Activated T-helper 17 cell treated with anti-CD3 and anti-CD28 coated beads, Interleukin-2, amount 50 U/mL, for 72 hours (primary cell): ENCODE results near the gene FBP2. TPM values are rescaled to one million over a fixed set of nuclear protein-coding genes. Genes with fewer than 3 reads are reported as not detected.
"Not testable (repeated sequence)": the region's sequence is repeated elsewhere in the genome, so short reads cannot be mapped to it uniquely, and the experiment has no call there.

Experiments
- ATAC-seq: fragments of 150-1000 bp; cut with Tn5 transposase; replicated peaks from 2 replicates; pipeline ENCODE4 v1.10.0; 2021; ENCODE audit warnings: mild to moderate bottlenecking, moderate library complexity
- H3K27ac Mint-ChIP-seq: one replicate; pipeline ENCODE4 v1.8.0; 2022; ENCODE audit warnings: mixed read lengths
- H3K27me3 Mint-ChIP-seq: one replicate; pipeline ENCODE4 v1.8.0; 2022; ENCODE audit warnings: mixed read lengths
- H3K36me3 Mint-ChIP-seq: one replicate; pipeline ENCODE4 v1.8.0; 2022; ENCODE audit warnings: low read depth, mild to moderate bottlenecking, mixed read lengths
- H3K4me1 Mint-ChIP-seq: one replicate; pipeline ENCODE4 v1.8.0; 2022; ENCODE audit warnings: mixed read lengths
- H3K4me3 Mint-ChIP-seq: one replicate; pipeline ENCODE4 v1.8.0; 2022; ENCODE audit warnings: mild to moderate bottlenecking, mixed read lengths
- H3K9me3 Mint-ChIP-seq: one replicate; pipeline ENCODE4 v1.8.0; 2022; ENCODE audit warnings: mixed read lengths
- total RNA-seq, 2 donors: library from RNA; stranded (reverse); gene quantifications; one replicate each; pipeline ENCODE4 v1.2.3, GENCODE V29; 2022

Gene FBP2
- total RNA-seq, 2 donors from 2014 or later: not detected

GRCh38 chr9:94591046-94591545 lies 2.5 kb downstream of the FBP2 start:
- H3K36me3 Mint-ChIP-seq, ATAC-seq, H3K27ac Mint-ChIP-seq, H3K4me1 Mint-ChIP-seq, H3K9me3 Mint-ChIP-seq, H3K4me3 Mint-ChIP-seq: not testable (repeated sequence)
- H3K27me3 Mint-ChIP-seq: peaks cover 23% of the 10 kb centered on the region

- no peak for ATAC-seq
- no peak overlapping the region for H3K4me3 Mint-ChIP-seq
- no peaks in the 10 kb centered on the region for H3K9me3 Mint-ChIP-seq
- no peaks in the 10 kb centered on the region for H3K36me3 Mint-ChIP-seq
- H3K4me1 Mint-ChIP-seq: peaks cover 4% of the 10 kb centered on the region
- H3K27ac Mint-ChIP-seq: no peak overlapping the region
- H3K27me3 Mint-ChIP-seq: peaks cover 19% of the 10 kb centered on the region
These were observed 4.9 kb downstream of the FBP2 start for GRCh38 chr9:94588681-94589080.

DNA sequence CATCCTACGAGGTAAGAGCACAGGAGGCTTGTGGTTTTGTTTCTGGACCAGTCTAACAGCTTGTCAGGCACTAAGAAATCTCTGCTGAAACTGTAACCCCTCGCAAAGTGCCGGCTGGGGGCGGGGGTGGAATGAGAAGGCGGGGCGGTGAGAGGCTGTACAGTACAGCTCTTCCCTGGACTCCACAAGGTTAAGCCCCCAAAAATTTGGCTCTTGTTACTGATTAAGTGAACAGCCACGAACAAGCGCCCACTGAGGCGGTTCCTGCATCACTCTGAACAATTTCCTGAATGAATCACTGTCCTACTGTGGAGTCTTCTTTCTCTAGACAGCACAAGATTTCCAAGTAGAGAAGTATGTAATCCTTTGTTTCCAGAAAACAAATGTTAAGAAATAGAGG lies 6.8 kb downstream of the FBP2 start:
- H3K4me1 Mint-ChIP-seq: peaks cover 4% of the 10 kb centered on the region
- no peaks in the 10 kb centered on the region for H3K36me3 Mint-ChIP-seq
- peak overlapping the region; percentile 29 for H3K4me3 Mint-ChIP-seq
- no peaks in the 10 kb centered on the region for H3K9me3 Mint-ChIP-seq
- no peak overlapping the region for H3K27ac Mint-ChIP-seq
- peak; percentile 63 for ATAC-seq
- peaks cover 12% of the 10 kb centered on the region for H3K27me3 Mint-ChIP-seq

DNA sequence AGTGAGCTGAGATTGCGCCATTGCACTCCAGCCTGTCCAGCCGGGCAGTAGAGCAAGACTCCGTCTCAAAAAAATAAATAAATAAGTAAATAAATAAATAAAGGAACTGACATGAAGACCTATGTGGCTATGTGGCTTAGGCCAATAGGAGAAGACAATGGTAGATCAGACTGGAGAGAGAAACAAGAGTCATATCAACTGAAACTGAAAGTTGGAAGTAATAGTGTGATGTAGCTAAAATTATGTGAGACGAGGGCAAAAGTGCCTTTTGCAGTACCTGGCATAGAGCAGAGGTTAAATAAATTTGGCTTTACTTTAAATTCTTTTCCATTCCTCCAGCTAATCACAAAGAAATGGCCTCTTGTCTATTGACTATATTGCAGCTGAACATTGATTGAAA lies 7.3 kb downstream of the FBP2 start:
- no peaks in the 10 kb centered on the region for H3K9me3 Mint-ChIP-seq
- peaks cover 4% of the 10 kb centered on the region for H3K4me1 Mint-ChIP-seq
- H3K36me3 Mint-ChIP-seq: no peaks in the 10 kb centered on the region
- peaks cover 12% of the 10 kb centered on the region for H3K27me3 Mint-ChIP-seq
- peak; percentile 81 for ATAC-seq
- H3K27ac Mint-ChIP-seq: no peak overlapping the region
- peak overlapping the region; percentile 29 for H3K4me3 Mint-ChIP-seq

- peaks cover 12% of the 10 kb centered on the region for H3K27me3 Mint-ChIP-seq
- peak overlapping the region; percentile 3 for H3K4me3 Mint-ChIP-seq
- no peaks in the 10 kb centered on the region for H3K9me3 Mint-ChIP-seq
- peak overlapping the region; percentile 30 for H3K27ac Mint-ChIP-seq
- peaks cover 4% of the 10 kb centered on the region for H3K4me1 Mint-ChIP-seq
- peak; percentile 48 for ATAC-seq
- H3K36me3 Mint-ChIP-seq: no peaks in the 10 kb centered on the region
These were observed 9.1 kb downstream of the FBP2 start for GRCh38 chr9:94584555-94584954.

GRCh38 chr9:94581728-94582127 lies 11.9 kb downstream of the FBP2 start:
- Mint-ChIP-seq H3K27ac (no peak overlapping the region), H3K4me3 (no peak overlapping the region), H3K36me3 (no peaks in the 10 kb centered on the region), H3K27me3 (no peaks in the 10 kb centered on the region), H3K9me3 (no peaks in the 10 kb centered on the region), H3K4me1 (no peaks in the 10 kb centered on the region)
- ATAC-seq: no peak

GRCh38 chr9:94577571-94577970 lies 16.1 kb downstream of the FBP2 start:
- ATAC-seq: no peak
- H3K4me1 Mint-ChIP-seq: no peaks in the 10 kb centered on the region
- no peak overlapping the region for H3K4me3 Mint-ChIP-seq
- H3K27ac Mint-ChIP-seq: peak overlapping the region; percentile 8
- no peaks in the 10 kb centered on the region for H3K9me3 Mint-ChIP-seq
- no peaks in the 10 kb centered on the region for H3K36me3 Mint-ChIP-seq
- H3K27me3 Mint-ChIP-seq: peaks cover 9% of the 10 kb centered on the region

- peak overlapping the region; percentile 8 for H3K27ac Mint-ChIP-seq
- no peaks in the 10 kb centered on the region for H3K36me3 Mint-ChIP-seq
- no peaks in the 10 kb centered on the region for H3K9me3 Mint-ChIP-seq
- peaks cover 14% of the 10 kb centered on the region for H3K27me3 Mint-ChIP-seq
- no peak overlapping the region for H3K4me3 Mint-ChIP-seq
- H3K4me1 Mint-ChIP-seq: no peaks in the 10 kb centered on the region
- no peak for ATAC-seq
These were observed 16.6 kb downstream of the FBP2 start for GRCh38 chr9:94577036-94577435.

GRCh38 chr9:94576131-94576530 lies 17.5 kb downstream of the FBP2 start:
- no peaks in the 10 kb centered on the region for H3K36me3 Mint-ChIP-seq
- no peak for ATAC-seq
- H3K9me3 Mint-ChIP-seq: no peaks in the 10 kb centered on the region
- no peak overlapping the region for H3K4me3 Mint-ChIP-seq
- H3K4me1 Mint-ChIP-seq: no peaks in the 10 kb centered on the region
- no peak overlapping the region for H3K27ac Mint-ChIP-seq
- peaks cover 19% of the 10 kb centered on the region for H3K27me3 Mint-ChIP-seq

DNA sequence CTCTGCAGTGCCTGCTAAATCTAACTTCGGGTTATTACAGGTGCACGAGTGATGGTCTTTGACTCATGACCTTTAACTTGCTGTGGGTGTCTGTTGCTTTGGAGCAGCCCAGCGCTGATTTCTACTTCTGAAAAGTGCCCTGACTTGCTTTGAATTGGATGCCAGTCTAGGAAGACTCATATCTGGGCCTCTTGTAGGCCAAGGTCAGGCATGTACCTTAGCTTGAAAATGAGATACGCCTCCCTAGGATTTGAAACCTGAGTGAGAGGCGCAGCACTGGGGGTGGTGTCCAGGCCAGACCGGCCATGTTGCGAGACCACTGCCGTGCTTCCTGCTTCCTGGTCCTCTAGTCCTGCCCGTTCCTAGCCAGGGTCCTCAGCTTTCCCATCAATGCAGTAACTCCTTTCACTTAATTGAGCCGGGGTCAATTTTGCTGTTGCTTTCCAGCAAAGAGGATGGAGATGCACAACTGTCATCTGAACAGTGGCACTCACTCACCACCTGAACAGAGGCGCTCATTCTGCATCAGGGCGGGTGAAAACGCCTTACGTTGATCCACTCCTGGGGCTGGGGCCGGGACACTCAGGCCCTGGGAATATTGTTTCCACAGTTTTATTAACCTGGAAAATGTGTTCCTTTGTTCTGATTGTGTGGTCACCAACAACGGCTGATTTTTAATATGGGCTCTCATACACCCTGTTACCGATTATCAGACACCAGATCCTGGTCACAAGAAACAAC lies 24.5 kb downstream of the FBP2 start:
- H3K36me3 Mint-ChIP-seq: no peaks in the 10 kb centered on the region
- no peak for ATAC-seq
- no peak overlapping the region for H3K27ac Mint-ChIP-seq
- H3K4me1 Mint-ChIP-seq: no peaks in the 10 kb centered on the region
- H3K27me3 Mint-ChIP-seq: peaks cover 14% of the 10 kb centered on the region
- no peaks in the 10 kb centered on the region for H3K9me3 Mint-ChIP-seq
- no peak overlapping the region for H3K4me3 Mint-ChIP-seq

- H3K27me3 Mint-ChIP-seq: peaks cover 17% of the 10 kb centered on the region
- H3K9me3 Mint-ChIP-seq: no peaks in the 10 kb centered on the region
- no peak overlapping the region for H3K4me3 Mint-ChIP-seq
- H3K36me3 Mint-ChIP-seq: no peaks in the 10 kb centered on the region
- ATAC-seq: no peak
- no peaks in the 10 kb centered on the region for H3K4me1 Mint-ChIP-seq
- H3K27ac Mint-ChIP-seq: no peak overlapping the region
These were observed 25.3 kb downstream of the FBP2 start for GRCh38 chr9:94568250-94568889.

GRCh38 chr9:94567271-94567670 lies 26.4 kb downstream of the FBP2 start:
- no peak overlapping the region for H3K27ac Mint-ChIP-seq
- H3K36me3 Mint-ChIP-seq: no peaks in the 10 kb centered on the region
- H3K4me1 Mint-ChIP-seq: no peaks in the 10 kb centered on the region
- no peak overlapping the region for H3K4me3 Mint-ChIP-seq
- no peak for ATAC-seq
- no peaks in the 10 kb centered on the region for H3K9me3 Mint-ChIP-seq
- peaks cover 14% of the 10 kb centered on the region for H3K27me3 Mint-ChIP-seq

DNA sequence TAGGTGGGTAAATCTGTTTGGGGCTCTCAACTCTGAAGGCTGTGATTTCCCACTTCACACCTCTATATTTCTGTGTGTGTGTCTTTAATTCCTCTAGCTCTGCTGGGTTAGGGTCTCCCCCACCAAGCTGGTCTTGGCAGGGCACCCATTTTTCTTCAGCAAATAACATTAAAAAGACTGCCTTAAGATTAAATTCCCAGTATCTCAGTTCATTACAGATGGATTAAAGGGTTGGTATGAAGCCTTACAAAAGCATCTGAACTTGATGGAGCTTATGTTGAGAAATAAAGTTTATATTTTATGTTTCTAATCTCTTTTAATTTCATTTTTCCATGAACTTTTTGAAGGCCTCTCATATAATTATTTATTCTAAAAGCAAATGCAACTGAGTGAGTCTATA lies 27.1 kb downstream of the FBP2 start:
- Mint-ChIP-seq H3K27me3 (peaks cover 10% of the 10 kb centered on the region), H3K36me3 (no peaks in the 10 kb centered on the region), H3K4me1 (no peaks in the 10 kb centered on the region), H3K9me3 (no peaks in the 10 kb centered on the region), H3K27ac (no peak overlapping the region), H3K4me3 (no peak overlapping the region)
- no peak for ATAC-seq

DNA sequence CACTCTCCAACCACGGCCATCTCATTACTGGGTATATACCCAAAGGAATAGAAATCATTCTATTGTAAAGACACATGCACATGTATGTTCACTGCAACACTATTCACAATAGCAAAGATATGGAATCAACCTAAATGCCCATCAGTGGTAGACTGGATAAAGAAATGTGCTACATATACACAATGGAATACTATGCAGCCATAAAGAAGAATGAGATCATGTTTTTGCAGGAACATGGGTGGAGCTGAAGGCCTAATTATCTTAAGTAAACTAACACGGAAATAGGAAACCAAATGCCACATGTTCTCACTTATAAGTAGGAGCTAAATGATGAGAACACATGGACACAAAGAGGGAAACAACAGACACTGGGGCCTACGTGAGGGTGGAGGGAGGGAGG lies 29.3 kb downstream of the FBP2 start:
- not testable (repeated sequence) for H3K36me3 Mint-ChIP-seq, H3K9me3 Mint-ChIP-seq, H3K4me1 Mint-ChIP-seq, H3K4me3 Mint-ChIP-seq, H3K27ac Mint-ChIP-seq, ATAC-seq
- H3K27me3 Mint-ChIP-seq: peaks cover 14% of the 10 kb centered on the region

GRCh38 chr9:94563548-94563947 lies 30.1 kb downstream of the FBP2 start:
- H3K27ac Mint-ChIP-seq: no peak overlapping the region
- H3K27me3 Mint-ChIP-seq: peaks cover 14% of the 10 kb centered on the region
- H3K4me3 Mint-ChIP-seq: no peak overlapping the region
- no peaks in the 10 kb centered on the region for H3K36me3 Mint-ChIP-seq
- no peak for ATAC-seq
- H3K4me1 Mint-ChIP-seq: no peaks in the 10 kb centered on the region
- H3K9me3 Mint-ChIP-seq: no peaks in the 10 kb centered on the region
